ENCODE measurements around the gene LRRC74B.

GRCh38 chr22:21073482-21073881 is 27.7 kb downstream of the LRRC74B start:
- TF ChIP-seq CTCF (IDR thresholded peaks at IDR 0.05; ENCODE audit: poor library complexity): no peak
- TF ChIP-seq EZH2 (IDR thresholded peaks at IDR 0.05; ENCODE audit: borderline replicate concordance): no peak
- TF ChIP-seq EZH2phosphoT487 (IDR thresholded peaks at IDR 0.05; ENCODE audit: low read depth, severe bottlenecking, unreplicated experiment): no peak

All from hepatocyte (in vitro differentiated cells).